RWPE2 (cell line): ENCODE measurements around the gene SMTN.
A peak's percentile ranks its signal among the peaks of the same experiment; 100 is the strongest.

ENCODE experiments used
- ATAC-seq: fragments of 200-7000 bp; cut with Tn5 transposase; 3 replicates; pipeline ENCODE4 v1.9.1; 2021; ENCODE audit warnings: low read depth
- DNase-seq: peaks from one replicate; pipeline ENCODE4 v3.0.0-alpha.2; 2020; ENCODE audit warnings: low spot score
- H3K27ac ChIP-seq: fragments of 450-650 bp; 2 replicates; pipeline ENCODE4 v1.5.1; 2017; ENCODE audit warnings: mild to moderate bottlenecking; ENCODE audit not compliant: poor library complexity, severe bottlenecking
- H3K27me3 ChIP-seq: fragments of 250-450 bp; sonication (Bioruptor Pico); 2 replicates; pipeline ENCODE4 v1.5.1; 2021; ENCODE audit warnings: mild to moderate bottlenecking, moderate library complexity; ENCODE audit not compliant: insufficient read depth, poor library complexity, severe bottlenecking
- H3K36me3 ChIP-seq: fragments of 250-450 bp; sonication (Bioruptor Pico); 2 replicates; pipeline ENCODE4 v1.5.1; 2020; ENCODE audit warnings: low read depth, mild to moderate bottlenecking, moderate library complexity
- H3K4me1 ChIP-seq: fragments of 250-450 bp; sonication (Bioruptor Pico); 2 replicates; pipeline ENCODE4 v1.5.1; 2021; ENCODE audit warnings: mild to moderate bottlenecking, moderate library complexity; ENCODE audit not compliant: insufficient read depth, poor library complexity, severe bottlenecking
- H3K4me3 ChIP-seq: fragments of 250-450 bp; sonication (Bioruptor Pico); 2 replicates; pipeline ENCODE4 v1.5.1; 2021; ENCODE audit warnings: mild to moderate bottlenecking, moderate library complexity; ENCODE audit not compliant: severe bottlenecking
- H3K9me3 ChIP-seq: fragments of 250-450 bp; sonication (Bioruptor Pico); 2 replicates; pipeline ENCODE4 v1.5.1; 2021; ENCODE audit warnings: mild to moderate bottlenecking, moderate library complexity; ENCODE audit not compliant: severe bottlenecking
- CTCF ChIP-seq: fragments of 450-650 bp; IDR thresholded peaks from one replicate; pipeline ENCODE4 v1.5.1; 2017; ENCODE audit warnings: mild to moderate bottlenecking, moderate library complexity; ENCODE audit not compliant: poor library complexity, severe bottlenecking

SMTN gene

DNA sequence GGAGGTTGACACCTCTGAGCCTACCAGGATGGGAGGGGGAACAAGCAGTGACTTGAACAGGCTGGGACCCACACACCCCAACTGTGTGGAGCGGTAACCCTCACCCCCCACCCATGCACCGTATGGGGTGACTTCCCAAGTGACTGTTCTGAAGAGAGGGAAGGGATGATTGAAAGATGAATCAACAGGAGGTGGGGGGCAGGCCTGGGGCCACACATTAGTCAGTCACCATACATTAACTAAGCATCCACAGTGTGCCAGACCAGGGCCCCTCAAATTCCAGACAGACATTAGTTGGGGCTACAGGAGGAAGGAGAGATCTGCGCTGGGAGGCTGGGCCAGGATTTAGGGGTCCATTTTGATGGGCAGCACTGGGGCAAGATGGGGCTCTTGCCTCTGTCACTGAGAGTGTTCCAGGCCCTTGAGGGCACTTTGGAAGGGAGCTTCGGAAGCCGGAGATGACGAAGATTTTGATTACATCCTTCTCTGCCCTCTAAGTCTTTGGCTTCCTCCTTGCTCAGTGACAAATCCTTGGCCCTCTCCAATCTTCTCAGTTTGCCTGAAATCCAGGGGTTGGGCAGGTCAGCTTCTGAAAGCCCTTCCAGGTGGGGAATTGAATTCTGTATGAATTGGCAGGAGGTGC is 966 bp downstream of the SMTN start:
- no peaks in the 10 kb centered on the region for H3K27me3 ChIP-seq
- TF ChIP-seq CTCF, result no peak
- peaks cover 21% of the 10 kb centered on the region for H3K4me1 ChIP-seq
- peak overlapping the region; percentile 90 for H3K27ac ChIP-seq
- H3K4me3 ChIP-seq, result peak overlapping the region; percentile 91
- ATAC-seq, result peak; percentile 38
- peak; percentile 69 for DNase-seq
- peaks cover 39% of the 10 kb centered on the region for H3K36me3 ChIP-seq
- no peaks in the 10 kb centered on the region for H3K9me3 ChIP-seq

DNA sequence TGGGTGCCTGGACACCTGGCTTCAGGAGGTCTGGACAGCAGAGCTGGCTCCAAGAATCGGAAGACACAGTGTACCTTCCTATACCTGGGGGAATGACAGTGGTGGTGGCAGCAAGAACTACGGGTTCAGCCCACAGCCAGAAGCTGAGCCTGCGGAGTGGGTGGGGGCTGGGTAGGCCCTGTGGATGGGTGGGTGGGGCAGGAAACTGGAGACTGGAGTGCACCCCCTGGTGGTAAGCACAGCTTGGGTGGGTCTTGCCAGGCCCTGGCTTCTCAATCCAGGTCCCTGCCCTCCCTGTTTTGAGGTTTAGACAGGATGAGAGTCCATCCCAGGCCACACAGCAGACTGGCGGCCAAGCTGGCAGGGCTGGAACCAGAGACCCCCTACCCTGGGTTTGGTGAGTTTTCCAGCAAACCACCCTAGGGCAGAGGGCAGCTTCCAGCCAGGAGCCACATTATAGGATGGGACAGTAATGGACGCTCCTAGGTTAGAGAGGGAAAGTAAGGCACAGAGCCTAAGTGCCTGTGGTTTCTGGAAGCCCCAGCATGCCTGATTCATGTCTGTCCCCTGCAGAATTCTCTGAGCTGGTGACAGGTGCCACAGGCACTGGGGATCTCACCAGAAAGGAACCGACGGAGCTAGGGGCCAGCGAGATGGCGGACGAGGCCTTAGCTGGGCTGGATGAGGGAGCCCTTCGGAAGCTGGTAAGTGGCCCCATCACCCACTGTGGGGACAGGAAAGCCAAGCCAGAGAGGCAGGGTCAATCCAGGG is 1.7 kb downstream of the SMTN start:
- Histone ChIP-seq H3K4me1 (peaks cover 21% of the 10 kb centered on the region), H3K4me3 (peak overlapping the region; percentile 91)

DNA sequence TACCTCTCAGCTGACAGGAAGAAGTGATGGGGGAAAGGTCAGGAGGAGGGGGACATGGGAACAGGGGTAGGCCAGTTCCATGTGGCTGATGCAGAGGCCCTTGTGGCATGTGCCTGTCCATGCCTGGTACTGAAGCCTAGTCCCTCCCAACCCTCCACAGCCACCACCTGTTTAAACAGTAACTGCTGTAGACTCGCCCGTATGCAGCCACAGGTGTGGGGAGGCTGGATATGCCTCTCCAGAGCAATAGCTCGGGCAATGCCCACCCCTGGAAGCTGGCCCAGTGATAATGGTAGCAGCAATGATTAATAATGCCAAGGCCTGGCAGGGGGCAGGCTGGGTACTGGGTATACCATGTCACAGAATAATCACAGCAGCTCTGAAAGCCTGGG is 2.3 kb downstream of the SMTN start:
- Histone ChIP-seq H3K27me3 (no peaks in the 10 kb centered on the region), H3K9me3 (no peaks in the 10 kb centered on the region), H3K4me3 (no peak overlapping the region), H3K27ac (peak overlapping the region; percentile 90), H3K4me1 (peaks cover 21% of the 10 kb centered on the region), H3K36me3 (peaks cover 52% of the 10 kb centered on the region)
- no peak for TF ChIP-seq CTCF
- ATAC-seq (no peak), DNase-seq (no peak)

More for the DNA sequence above, 1.7 kb downstream of the SMTN start:
- peaks cover 46% of the 10 kb centered on the region for H3K36me3 ChIP-seq
- no peaks in the 10 kb centered on the region for H3K9me3 ChIP-seq
- DNase-seq (peak; percentile 76), ATAC-seq (peak; percentile 7; the same call in 1 of the 3 replicates)
- H3K27me3 ChIP-seq, result no peaks in the 10 kb centered on the region
- TF ChIP-seq CTCF, result peak; percentile 75
- H3K27ac ChIP-seq, result peak overlapping the region; percentile 90

GRCh38 chr22:31083923-31084810 is 3.0 kb downstream of the SMTN start:
- Histone ChIP-seq H3K36me3 (peaks cover 60% of the 10 kb centered on the region), H3K27me3 (no peaks in the 10 kb centered on the region), H3K4me3 (peak overlapping the region; percentile 38), H3K4me1 (peaks cover 21% of the 10 kb centered on the region), H3K9me3 (no peaks in the 10 kb centered on the region), H3K27ac (peak overlapping the region; percentile 90)
- TF ChIP-seq CTCF, result no peak
- DNase-seq (no peak), ATAC-seq (no peak)
